HG03066 (cell line): ENCODE measurements around the gene RBM27.
"Not testable (repeated sequence)": the region's sequence is repeated elsewhere in the genome, so short reads cannot be mapped to it uniquely, and the experiment has no call there.

Experiments used
- ATAC-seq: cut with Tn5 transposase; IDR thresholded peaks from one replicate; pipeline ENCODE4 v1.9.1; 2021; ENCODE audit warnings: low read depth; ENCODE audit not compliant: unreplicated experiment

RBM27 gene

DNA sequence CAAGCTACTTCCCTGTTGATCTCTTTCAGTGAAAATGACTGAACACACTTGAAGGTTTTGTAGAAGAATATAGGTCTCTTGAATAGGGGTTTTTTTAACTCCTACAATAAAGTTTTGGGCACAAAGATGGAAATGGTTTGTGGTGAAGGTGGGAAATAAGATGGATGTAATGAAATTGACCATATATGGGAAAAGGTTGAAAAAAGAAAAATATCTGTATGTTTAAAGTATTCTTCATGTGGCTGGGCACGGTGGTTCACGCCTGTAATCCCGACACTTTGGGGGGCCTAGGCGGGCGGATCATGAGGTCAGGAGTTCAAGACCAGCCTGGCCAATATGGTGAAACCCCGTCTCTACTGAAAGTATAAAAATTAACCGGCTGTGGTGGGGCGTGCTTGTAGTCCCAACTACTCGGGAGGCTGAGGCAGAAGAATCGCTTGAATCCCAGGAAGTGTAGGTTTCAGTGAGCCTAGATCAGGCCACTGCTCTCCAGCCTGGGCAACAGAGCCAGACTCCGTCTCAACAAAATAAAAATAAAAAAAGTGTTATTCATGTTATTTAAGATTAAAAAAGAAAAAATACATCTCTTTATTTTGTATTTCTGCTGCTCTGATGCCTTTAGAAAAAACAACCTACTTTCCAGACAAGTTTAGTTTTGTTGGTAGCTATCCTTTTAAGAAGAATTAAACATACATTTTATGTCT lies 2.2 kb downstream of the RBM27 start:
- ATAC-seq = no peak

DNA sequence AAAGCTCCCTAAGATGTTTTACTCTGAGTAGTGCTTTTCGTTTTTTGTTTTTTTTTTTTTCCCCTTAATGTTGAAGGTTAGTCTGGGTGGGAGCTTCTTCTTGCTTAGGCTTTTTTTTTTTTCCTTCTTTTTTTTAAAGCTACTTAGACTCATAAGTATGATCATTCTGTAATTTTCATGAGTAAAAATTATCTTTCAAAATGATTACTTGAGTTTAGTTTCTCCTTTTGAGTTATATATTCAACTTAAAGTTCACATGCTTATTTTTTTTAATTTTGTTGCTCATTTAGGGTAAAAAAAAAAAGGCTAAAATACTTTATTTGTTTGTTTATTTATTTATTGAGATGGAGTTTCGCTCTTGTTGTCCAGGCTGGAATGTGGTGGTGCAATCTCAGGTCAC lies 2.9 kb downstream of the RBM27 start:
- ATAC-seq = no peak

- no peak for ATAC-seq
Measured at GRCh38 chr5:146208916-146209522, 5.6 kb downstream of the RBM27 start.

- no peak for ATAC-seq
Measured at GRCh38 chr5:146209714-146210113, 6.3 kb downstream of the RBM27 start.

- not testable (repeated sequence) for ATAC-seq
Measured at GRCh38 chr5:146210810-146211209, 7.4 kb downstream of the RBM27 start.

DNA sequence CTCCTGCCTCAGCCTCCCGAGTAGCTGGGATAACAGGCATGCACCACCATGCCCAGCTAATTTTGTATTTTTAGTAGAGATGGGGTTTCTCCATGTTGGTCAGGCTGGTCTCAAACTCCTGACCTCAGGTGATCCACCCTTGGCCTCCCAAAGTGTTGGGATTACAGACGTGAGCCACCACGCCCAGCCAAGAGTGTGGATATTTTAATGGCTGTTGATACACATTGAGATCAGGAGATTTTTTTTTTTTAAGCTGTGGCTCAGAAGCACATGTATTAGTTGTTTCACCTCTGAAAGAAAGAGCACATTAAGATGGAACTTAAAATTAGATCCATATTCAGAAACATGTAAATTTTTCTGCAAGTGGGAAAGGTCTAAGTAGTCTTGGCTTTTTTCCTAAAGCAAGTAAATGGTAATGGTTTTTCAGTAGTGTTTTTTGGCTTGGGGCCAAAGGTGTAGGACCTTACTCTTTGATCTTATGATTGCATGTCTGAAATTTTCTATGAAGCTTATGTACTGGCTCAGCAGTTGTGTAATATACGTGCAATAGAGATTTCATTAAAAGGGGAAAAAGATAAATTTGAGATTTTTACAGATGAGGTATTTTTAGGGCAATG lies 9.9 kb downstream of the RBM27 start:
- no peak for ATAC-seq

DNA sequence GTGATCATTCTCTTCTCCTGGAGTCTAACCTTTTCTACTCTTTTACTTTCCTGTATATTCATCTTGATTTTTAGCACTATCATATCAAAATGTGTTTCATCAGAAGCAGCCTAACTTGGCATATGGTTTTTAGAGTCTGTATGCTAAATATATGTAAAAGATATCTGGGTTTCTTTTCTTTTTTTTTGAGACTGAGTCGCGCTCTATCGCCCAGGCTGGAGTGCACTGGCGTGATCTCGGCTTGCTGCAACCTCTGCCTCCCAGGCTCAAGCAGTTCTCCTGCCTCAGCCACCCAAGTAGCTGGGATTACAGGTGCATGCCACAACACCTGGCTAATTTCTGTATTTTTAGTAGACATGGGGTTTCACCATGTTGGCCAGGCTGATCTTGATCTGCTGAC lies 11.5 kb downstream of the RBM27 start:
- ATAC-seq = peak; percentile 57

DNA sequence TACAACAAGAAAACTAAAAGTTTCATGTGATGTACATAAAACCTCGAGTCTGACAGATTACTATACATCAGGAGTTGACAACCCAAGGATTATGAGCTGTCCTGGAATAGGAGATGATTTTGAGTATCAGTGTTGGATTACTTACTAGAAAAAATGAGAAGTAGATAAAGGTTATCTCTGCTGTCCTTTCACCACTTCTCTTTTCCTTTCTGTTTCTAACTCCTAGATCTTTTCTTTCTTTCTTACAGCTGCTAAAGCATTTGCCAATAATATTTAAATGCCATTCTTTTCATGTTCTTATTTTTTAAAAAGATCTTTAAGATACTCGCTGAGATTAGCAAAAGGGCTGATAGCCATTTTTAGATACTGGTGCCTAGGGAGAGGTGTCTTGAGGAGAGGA lies 14.8 kb downstream of the RBM27 start:
- ATAC-seq = no peak

DNA sequence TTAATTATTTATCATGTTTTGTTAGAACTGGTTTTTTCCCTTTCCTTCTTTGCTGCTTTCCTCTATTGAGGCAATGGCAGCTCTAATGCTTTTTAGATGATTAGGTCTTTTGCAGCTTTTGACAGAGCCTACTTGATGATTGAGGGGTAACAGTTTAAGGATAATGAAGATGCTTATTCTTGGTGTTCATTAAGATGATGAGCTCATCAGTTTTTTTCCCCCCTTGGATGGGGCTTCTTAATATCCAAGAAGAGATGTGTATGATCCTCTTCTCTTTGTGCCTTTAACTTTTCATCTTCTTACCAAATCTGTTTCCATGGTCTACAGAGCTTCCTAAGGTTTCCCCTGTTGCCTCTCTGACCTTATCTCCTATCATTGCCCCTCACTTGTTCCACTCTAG lies 15.8 kb downstream of the RBM27 start:
- no peak for ATAC-seq

GRCh38 chr5:146221234-146221633 lies 17.8 kb downstream of the RBM27 start:
- no peak for ATAC-seq

DNA sequence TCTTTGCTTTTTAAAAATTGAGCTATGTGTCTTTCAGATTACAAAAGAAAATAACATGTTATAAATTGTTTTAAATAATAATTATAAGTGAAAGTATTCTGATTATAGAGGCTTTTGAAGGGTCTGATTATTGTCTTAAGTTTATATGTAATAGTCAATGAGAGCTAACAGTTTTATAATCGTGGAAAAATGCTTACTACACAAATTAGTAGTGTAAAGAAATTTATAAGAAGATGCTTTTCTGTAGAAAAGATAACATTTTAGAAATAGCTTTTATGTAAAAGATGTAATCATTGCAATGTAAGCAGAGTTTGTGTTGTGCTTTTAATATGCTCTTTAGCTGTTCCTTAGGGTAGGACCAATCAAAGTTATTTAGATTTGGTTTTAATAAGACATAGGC lies 18.6 kb downstream of the RBM27 start:
- no peak for ATAC-seq

GRCh38 chr5:146223179-146223578 lies 19.8 kb downstream of the RBM27 start:
- ATAC-seq = no peak

DNA sequence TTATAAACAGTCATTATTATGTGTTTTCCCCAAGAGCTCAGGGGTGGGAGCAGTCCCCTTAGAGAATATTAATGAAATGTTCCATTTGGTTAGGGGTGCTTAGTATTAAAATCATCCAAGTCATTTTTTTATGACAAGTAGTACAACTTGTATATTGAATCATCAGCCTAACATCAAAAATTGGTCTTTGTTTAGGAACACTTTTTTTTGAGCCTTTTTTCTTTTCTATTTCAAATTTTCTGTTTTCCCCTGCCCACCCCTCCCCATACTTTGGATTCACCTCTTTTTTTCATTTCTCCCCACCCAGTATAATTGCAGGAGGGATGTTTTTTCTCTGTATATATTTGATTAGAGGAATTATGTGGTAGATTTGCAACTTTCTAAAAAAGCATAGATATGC lies 25.8 kb downstream of the RBM27 start:
- ATAC-seq = no peak

GRCh38 chr5:146232223-146232622 lies 28.8 kb downstream of the RBM27 start:
- ATAC-seq = no peak

- ATAC-seq = no peak
Measured at GRCh38 chr5:146233441-146233840, 30.0 kb downstream of the RBM27 start.

- peak; percentile 66 for ATAC-seq
Measured at GRCh38 chr5:146238973-146239372, 35.6 kb downstream of the RBM27 start.

DNA sequence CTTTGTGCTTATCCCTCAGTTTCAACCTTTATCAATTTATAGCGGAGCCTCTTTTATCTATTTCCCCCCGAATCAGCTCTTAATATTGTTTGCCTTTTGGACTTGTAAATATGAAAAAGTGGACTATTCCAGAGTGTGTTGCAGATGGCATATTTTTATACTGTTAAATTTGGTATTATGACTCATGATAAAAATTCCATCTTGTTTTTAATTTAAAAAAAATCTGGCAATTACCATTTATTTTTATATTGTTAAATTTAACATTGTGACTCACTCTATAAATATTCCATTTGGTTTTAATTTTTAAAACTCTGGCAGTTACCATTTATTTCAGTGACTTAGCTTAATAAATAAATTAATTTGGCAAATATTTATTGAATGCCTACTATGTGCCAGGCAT lies 37.5 kb downstream of the RBM27 start:
- no peak for ATAC-seq

- no peak for ATAC-seq
Measured at GRCh38 chr5:146243247-146243646, 39.8 kb downstream of the RBM27 start.

DNA sequence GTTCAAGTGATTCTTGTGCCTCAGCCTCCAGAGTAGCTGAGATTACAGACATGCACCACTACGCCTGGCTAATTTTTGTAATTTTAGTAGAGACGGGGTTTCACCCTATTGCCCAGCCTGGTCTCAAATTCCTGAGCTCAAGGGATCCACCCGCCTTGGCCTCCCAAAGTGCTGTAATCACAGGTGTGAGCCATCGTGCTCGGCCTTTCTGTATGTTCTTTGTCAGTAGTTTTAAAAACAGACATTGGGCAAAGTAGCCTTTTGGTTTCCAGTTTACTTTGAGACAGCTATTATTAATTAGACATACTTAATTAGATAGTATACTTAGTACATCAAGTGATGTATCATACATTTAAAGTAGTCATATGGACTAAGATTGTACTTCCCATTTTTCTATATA lies 45.2 kb downstream of the RBM27 start:
- ATAC-seq = no peak

GRCh38 chr5:146249801-146250200 lies 46.4 kb downstream of the RBM27 start:
- ATAC-seq = no peak
